ENCODE data around the gene XYLT1. TPM values are rescaled to one million over a fixed set of nuclear protein-coding genes. Genes with fewer than 3 reads are reported as not detected.

Gene XYLT1
- total and polyA plus RNA-seq, 2 of the 4 experiments (the other 2 are of a cell fraction): 9.0 to 12.7 TPM

- DNase-seq (peak; percentile 63), ATAC-seq (ENCODE audit: low read depth) (peak; percentile 61)
- CTCF ChIA-PET: interaction anchor here (0.5 kb wide), 1 partner anchor 295 kb away, joined by 3 read pairs; no protein-coding TSS in a partner anchor
Measured at GRCh38 chr16:17173281-17173680, 297.5 kb downstream of the XYLT1 start.

More at GRCh38 chr16:17173281-17173680, 297.5 kb downstream of the XYLT1 start:
- H3K9me1 ChIP-seq (ENCODE audit: insufficient read depth, low read length): peaks cover 9% of the 10 kb centered on the region; the same call in 1 of the 2 replicates
- no peak overlapping the region for H3K14ac ChIP-seq (replicated peaks; ENCODE audit: low read depth, low read length)
- H2BK120ac ChIP-seq (ENCODE audit: low read depth, low read length): no peak overlapping the region
- TF ChIP-seq USF2 (IDR thresholded peaks at IDR 0.05; ENCODE audit: low read depth, low read length): peak; percentile 67
- TF ChIP-seq CEBPB (IDR thresholded peaks at IDR 0.05; ENCODE audit: low read depth, low read length): peak; percentile 82
- TF ChIP-seq ELK1 (IDR thresholded peaks at IDR 0.05; ENCODE audit: borderline replicate concordance, low read depth, low read length): no peak
- H3K27me3 ChIP-seq (ENCODE audit: control insufficient read depth, insufficient read depth, low read length): no peaks in the 10 kb centered on the region
- no peak overlapping the region for H2BK5ac ChIP-seq (ENCODE audit: low read depth, low read length, poor library complexity, severe bottlenecking)
- H3K56ac ChIP-seq (ENCODE audit: extremely low read depth, insufficient read depth, low read length): no peak overlapping the region
- in situ Hi-C loops (cut with MboI; ENCODE audit: low sequenced_read_pairs): no loop called here
- peak overlapping the region; percentile 23; the same call in 1 of the 2 replicates for H3K4me2 ChIP-seq (ENCODE audit: low read depth, low read length)
- H2AFZ ChIP-seq (replicated peaks; ENCODE audit: low read length, poor library complexity): peak overlapping the region; percentile 11
- peaks cover 17% of the 10 kb centered on the region; the same call in 1 of the 2 replicates for H4K20me1 ChIP-seq (ENCODE audit: insufficient read depth, low read length)
- no TSS peak for BruUV-seq (replicated peaks)
- H4K91ac ChIP-seq (ENCODE audit: insufficient read depth, low read depth, low read length): no peak overlapping the region
- H2BK20ac ChIP-seq (ENCODE audit: low read depth, low read length): no peak overlapping the region
- no peak overlapping the region for H3K18ac ChIP-seq (ENCODE audit: low read depth, low read length)
- H3K36me3 ChIP-seq (ENCODE audit: control insufficient read depth, insufficient read depth, low read length): no peaks in the 10 kb centered on the region
- POLR2A ChIA-PET (ENCODE audit: unreplicated experiment): no interaction called here
- no peak overlapping the region for H2BK15ac ChIP-seq (ENCODE audit: low read depth, low read length)
- H3K4me3 ChIP-seq (ENCODE audit: insufficient read depth, low read depth, low read length): no peak overlapping the region
- H2AK9ac ChIP-seq (replicated peaks; ENCODE audit: low read depth, low read length, poor library complexity): no peak overlapping the region
- no peak overlapping the region for H2AK5ac ChIP-seq (ENCODE audit: low read depth, low read length)
- 0 out of 4 replicates have a peak, but pooled peaks cover 0 to 4% of the 10 kb centered on the region in 2 experiments for H3K79me1 ChIP-seq (ENCODE audit: low read depth in 1 of 2, low read length in 2 of 2)
- dilution Hi-C loops (cut with HindIII; ENCODE audit: low sequenced_read_pairs, unreplicated experiment): no loop called here
- no peak overlapping the region for H3K9ac ChIP-seq (ENCODE audit: low read depth, low read length)
- H4K8ac ChIP-seq (ENCODE audit: low read depth in 2 of 2, low read length in 2 of 2): no peak overlapping the region
- no peak overlapping the region for H3K4ac ChIP-seq (ENCODE audit: low read depth, low read length)
- no peaks in the 10 kb centered on the region for H3K9me3 ChIP-seq (ENCODE audit: control insufficient read depth, insufficient read depth, low read length)
- H4K5ac ChIP-seq (ENCODE audit: low read depth, low read length): no peak overlapping the region
- peaks cover 1% of the 10 kb centered on the region; the same call in 1 of the 2 replicates for H3K4me1 ChIP-seq (ENCODE audit: control insufficient read depth, insufficient read depth, low read length)
- no peak overlapping the region for H3K27ac ChIP-seq (ENCODE audit: insufficient read depth, low read length)
- H3K23ac ChIP-seq (ENCODE audit: low read depth, low read length): no peak overlapping the region
- intact Hi-C loops (cut with micrococcal nuclease): no loop called here
- WGBS, 2 experiments (ENCODE audit: extremely low coverage in 2 of 2, insufficient read length in 1 of 2): 61% methylated on average over 2 of the region's 6 CpGs; no CpG with 5 or more reads in 1 of the 2 experiments
